B cell (primary cell): ENCODE data around the gene DENND4C. TPM values are rescaled to one million over a fixed set of nuclear protein-coding genes. Genes with fewer than 3 reads are reported as not detected.

ENCODE experiments used
- ATAC-seq: fragments of 200-7000 bp; cut with Tn5 transposase; one replicate; pipeline ENCODE4 v1.10.0; 2021; ENCODE audit warnings: low read depth, mild to moderate bottlenecking, moderate number of reproducible peaks, moderate library complexity
- CTCF ChIA-PET: fragments of 350-600 bp; sonication (Branson Sonifier 250); formaldehyde crosslinking; loops from one replicate; lab custom pipeline; 2021; ENCODE audit warnings: antibody characterized with exemption, inconsistent platforms; lab: Charles Lee
- POLR2A ChIA-PET: fragments of 350-600 bp; sonication (Branson Sonifier 250); formaldehyde crosslinking; loops from one replicate; lab custom pipeline; 2021; ENCODE audit warnings: antibody characterized with exemption; lab: Charles Lee
- DNase-seq: peaks from one replicate; pipeline ENCODE4 v3.0.0; 2013
- H2AFZ ChIP-seq: 2 replicates; pipeline ENCODE4 v1.6.1; 2012; ENCODE audit warnings: mild to moderate bottlenecking, low read depth, low read length; ENCODE audit not compliant: insufficient read depth, poor library complexity, severe bottlenecking
- H3K27ac ChIP-seq, 2 donors: 1 replicate in 1 of 2; 2 replicates in 1 of 2; pipeline ENCODE4 v1.5.1; 2012 to 2013; ENCODE audit warnings: low read length in 2 of 2, mild to moderate bottlenecking in 2 of 2, moderate library complexity in 1 of 2
- H3K27me3 ChIP-seq, 4 experiments: fragments of 200-600 bp in 1 of 4; sonication (generic) in 1 of 4; replicated peaks in 1 of 4; 1 replicate in 2 of 4; 2 replicates in 2 of 4; pipeline versions ENCODE4 v1.6.1 to v1.7.0; 2013 to 2016; ENCODE audit warnings: low read length in 3 of 4, mild to moderate bottlenecking in 2 of 4, mixed read lengths in 1 of 4, moderate library complexity in 1 of 4; ENCODE audit not compliant: insufficient read depth in 4 of 4, control insufficient read depth in 3 of 4; ENCODE audit errors: control extremely low read depth in 1 of 4
- H3K36me3 ChIP-seq, 2 experiments: replicated peaks in 1 of 2; 1 replicate in 1 of 2; 2 replicates in 1 of 2; pipeline versions ENCODE4 v1.6.1 to v1.7.1; 2013; ENCODE audit warnings: low read length in 1 of 2; ENCODE audit not compliant: insufficient read depth in 2 of 2, control insufficient read depth in 1 of 2; ENCODE audit errors: control extremely low read depth in 1 of 2, extremely low read depth in 1 of 2
- H3K4me1 ChIP-seq, 2 donors: fragments of 200-600 bp in 1 of 2; sonication (generic) in 1 of 2; 1 replicate in 1 of 2; 2 replicates in 1 of 2; pipeline versions ENCODE4 v1.5.1 to v1.6.1; 2013 to 2017; ENCODE audit warnings: low read length in 2 of 2; ENCODE audit not compliant: control insufficient read depth in 2 of 2, insufficient read depth in 2 of 2
- H3K4me2 ChIP-seq: replicated peaks from 2 replicates; pipeline ENCODE3; 2012; ENCODE audit warnings: mild to moderate bottlenecking, low read depth, low read length; ENCODE audit not compliant: poor library complexity, severe bottlenecking
- H3K4me3 ChIP-seq, 5 experiments: fragments of 200-600 bp in 1 of 5; sonication (generic) in 1 of 5; 1 replicate in 3 of 5; 2 replicates in 2 of 5; pipeline versions ENCODE4 v1.5.1 to v1.7.0; 2011 to 2016; ENCODE audit warnings: low read length in 4 of 5, mild to moderate bottlenecking in 4 of 5, low read depth in 2 of 5, control low read depth in 1 of 5, moderate library complexity in 1 of 5; ENCODE audit not compliant: insufficient read depth in 1 of 5; ENCODE audit errors: control extremely low read depth in 1 of 5, extremely low read depth in 1 of 5
- H3K79me2 ChIP-seq: fragments of 200-600 bp; sonication (generic); one replicate; pipeline ENCODE4 v1.6.0; 2016; ENCODE audit warnings: low read length; ENCODE audit not compliant: control insufficient read depth, insufficient read depth
- H3K9ac ChIP-seq: fragments of 200-600 bp; sonication (generic); 2 replicates; pipeline ENCODE4 v1.6.1; 2017; ENCODE audit warnings: mild to moderate bottlenecking, low read length, moderate library complexity
- H3K9me3 ChIP-seq, 3 donors: one replicate each; pipeline versions ENCODE4 v1.6.1 to v1.7.1; 2013; ENCODE audit warnings: low read length in 2 of 3; ENCODE audit not compliant: control insufficient read depth in 2 of 3, insufficient read depth in 1 of 3; ENCODE audit errors: control extremely low read depth in 1 of 3
- H4K20me1 ChIP-seq: 2 replicates; pipeline ENCODE4 v1.6.0; 2012; ENCODE audit warnings: mild to moderate bottlenecking, low read length; ENCODE audit not compliant: insufficient read depth, control insufficient read depth, poor library complexity, severe bottlenecking
- H3K27ac Mint-ChIP-seq: one replicate; pipeline ENCODE4 v1.8.0; 2021; ENCODE audit warnings: mixed read lengths
- H3K27me3 Mint-ChIP-seq: one replicate; pipeline ENCODE4 v1.8.0; 2021; ENCODE audit warnings: mixed read lengths
- H3K4me1 Mint-ChIP-seq: one replicate; pipeline ENCODE4 v1.8.0; 2021; ENCODE audit warnings: mixed read lengths
- H3K4me3 Mint-ChIP-seq: one replicate; pipeline ENCODE4 v1.8.0; 2021; ENCODE audit warnings: mixed read lengths
- H3K9me3 Mint-ChIP-seq: one replicate; pipeline ENCODE4 v1.8.0; 2022; ENCODE audit warnings: mixed read lengths; ENCODE audit not compliant: insufficient read depth
- CTCF ChIP-seq: fragments of 200-600 bp; IDR thresholded peaks from one replicate; pipeline ENCODE4 v1.8.0; 2022; ENCODE audit warnings: antibody characterized with exemption, mild to moderate bottlenecking
- EZH2 ChIP-seq: IDR thresholded peaks from 2 replicates; pipeline ENCODE4 v1.6.1; 2012; ENCODE audit warnings: borderline replicate concordance, low read depth, mild to moderate bottlenecking, moderate library complexity, low read length; ENCODE audit not compliant: insufficient read depth, poor library complexity, severe bottlenecking
- WGBS: methylation state at CpG from one replicate; pipeline ENCODE4 v1.1.5; 2013; ENCODE audit warnings: missing lambda C conversion rate; ENCODE audit not compliant: insufficient coverage; 5-methylcytosine and 5-hydroxymethylcytosine counted together
- intact Hi-C: fragments of 100-400 bp; cut with micrococcal nuclease; formaldehyde crosslinking; loops from one replicate; pipeline ENCODE4 v1.10.0; 2022
- polyA plus RNA-seq: library from polyadenylated mRNA; depleted of rRNA; stranded (reverse); fragments of >200 nt; gene quantifications from 2 replicates; pipeline ENCODE4 v1.2.3, GENCODE V29; 2012
- total RNA-seq, 2 donors: library from RNA; stranded (reverse); fragments of 120-200 nt in 1 of 2; gene quantifications; 1 replicate in 1 of 2; 2 replicates in 1 of 2; pipeline versions ENCODE4 v1.2.3 to v1.2.4, GENCODE V29; 2013 to 2022

The DENND4C gene
- total and polyA plus RNA-seq, 2 donors (not counting 1 experiment from before 2014, with no cell fraction given), result 9.9 to 52.4 TPM

DNA sequence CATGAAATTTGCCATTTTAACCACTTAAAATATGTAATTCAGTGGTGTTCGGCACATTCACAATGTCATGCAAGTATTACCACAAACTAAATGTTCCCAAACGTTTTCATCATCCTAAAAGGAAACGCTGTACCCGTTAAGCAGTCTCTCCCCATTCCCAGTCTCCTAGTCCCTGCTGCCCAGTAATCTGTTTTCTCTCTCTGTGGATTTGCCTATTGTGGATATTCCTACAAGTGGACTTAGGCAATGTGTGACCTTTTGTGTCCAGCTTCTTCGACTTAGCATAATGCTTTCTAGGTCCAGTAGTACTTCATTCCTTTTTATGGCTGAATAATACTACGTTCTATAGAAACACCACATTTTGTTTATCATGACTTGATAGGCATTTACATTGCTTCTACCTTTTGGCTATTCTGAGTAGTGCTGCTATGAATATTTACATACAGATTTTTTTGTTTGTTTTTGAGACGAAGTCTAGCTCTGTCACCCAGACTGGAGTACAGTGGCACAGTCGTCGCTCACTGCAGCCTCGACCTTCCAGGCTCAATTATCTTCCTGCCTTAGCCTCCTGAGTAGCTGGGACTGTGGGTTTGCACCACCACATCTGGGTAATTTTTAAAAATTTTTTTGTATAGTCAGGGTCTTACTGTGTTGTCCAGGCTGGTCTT lies 13.0 kb downstream of the DENND4C start:
- no peaks in the 10 kb centered on the region for H3K27me3 Mint-ChIP-seq
- no peak overlapping the region for H3K9ac ChIP-seq
- H2AFZ ChIP-seq, result no peak overlapping the region
- no peak overlapping the region for H3K27ac Mint-ChIP-seq
- H4K20me1 ChIP-seq, result peaks cover 53% of the 10 kb centered on the region
- no peak overlapping the region for H3K4me3 ChIP-seq
- ChIA-PET POLR2A (no interaction called here), CTCF (interaction anchor here (2.5 kb wide), 1 partner anchor 11 kb away, joined by 6 read pairs; no protein-coding TSS in a partner anchor)
- H3K4me3 Mint-ChIP-seq, result no peak overlapping the region
- H3K27me3 ChIP-seq, result no peaks in the 10 kb centered on the region
- intact Hi-C loops, result no loop called here
- H3K27ac ChIP-seq, result no peak overlapping the region
- peaks cover 98% of the 10 kb centered on the region for H3K79me2 ChIP-seq
- no peak for ATAC-seq
- no peaks in the 10 kb centered on the region for H3K4me1 ChIP-seq
- no peak overlapping the region for H3K4me2 ChIP-seq
- peaks cover 0 to 5% of the 10 kb centered on the region in 2 experiments for H3K36me3 ChIP-seq
- TF ChIP-seq EZH2, result no peak
- TF ChIP-seq CTCF, result no peak
- peaks cover 18% of the 10 kb centered on the region for H3K4me1 Mint-ChIP-seq
- no peaks in the 10 kb centered on the region for H3K9me3 ChIP-seq
- no peaks in the 10 kb centered on the region for H3K9me3 Mint-ChIP-seq
- no peak for DNase-seq
- WGBS, result 97% methylated on average over 5 of the region's 10 CpGs

- H3K79me2 ChIP-seq, result peaks cover 98% of the 10 kb centered on the region
- no peaks in the 10 kb centered on the region for H3K4me1 ChIP-seq
- no peaks in the 10 kb centered on the region for H3K36me3 ChIP-seq
- peaks cover 0 to 7% (median 0%) of the 10 kb centered on the region in 3 donors for H3K9me3 ChIP-seq
- Mint-ChIP-seq H3K4me3 (no peak overlapping the region), H3K27me3 (no peaks in the 10 kb centered on the region), H3K4me1 (peaks cover 31% of the 10 kb centered on the region), H3K27ac (no peak overlapping the region), H3K9me3 (no peaks in the 10 kb centered on the region)
- ChIA-PET POLR2A (no interaction called here), CTCF (no interaction called here)
- no CpG with 5 or more reads among the region's 3 CpGs for WGBS
- no peak overlapping the region for H3K4me3 ChIP-seq
- H3K9ac ChIP-seq, result no peak overlapping the region
- H4K20me1 ChIP-seq, result peaks cover 50% of the 10 kb centered on the region
- no peak overlapping the region for H2AFZ ChIP-seq
- H3K27me3 ChIP-seq, result no peaks in the 10 kb centered on the region
- H3K4me2 ChIP-seq, result no peak overlapping the region
- ATAC-seq (no peak), DNase-seq (no peak)
- intact Hi-C loops, result no loop called here
- TF ChIP-seq CTCF, result no peak
- TF ChIP-seq EZH2, result no peak
- no peak overlapping the region for H3K27ac ChIP-seq
Observed at GRCh38 chr9:19246891-19247290, 16.4 kb downstream of the DENND4C start.
